ENCODE data around the gene KRT32. TPM values are rescaled to one million over a fixed set of nuclear protein-coding genes. Genes with fewer than 3 reads are reported as not detected.
A peak's percentile ranks its signal among the peaks of the same experiment; 100 is the strongest.

The KRT32 gene
- total and polyA plus RNA-seq, 2 donors from 2014 or later: not detected

DNA sequence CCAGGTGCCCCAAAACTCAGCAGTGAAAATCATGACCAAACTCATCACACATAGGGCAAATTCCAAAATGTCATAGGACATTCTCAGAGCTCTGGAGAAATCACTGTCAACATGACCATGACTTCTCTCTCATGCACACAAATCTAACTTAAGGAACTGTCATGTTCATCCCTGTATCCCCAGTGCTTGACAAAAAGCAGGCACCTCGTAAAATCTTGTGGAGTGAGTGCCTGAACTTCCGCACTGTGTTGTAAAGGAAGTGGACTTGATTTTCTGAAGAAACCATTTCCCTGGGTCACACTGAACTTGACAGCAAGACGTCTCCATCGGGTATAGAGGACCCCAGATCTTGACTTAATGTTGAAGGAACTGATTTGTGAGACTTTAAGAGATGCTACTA, 45.6 kb downstream of the KRT32 start:
- Histone ChIP-seq H3K4me1 (ENCODE audit: control insufficient read depth in 2 of 3, insufficient read depth in 2 of 3, low read depth in 1 of 3, low read length in 3 of 3) (peaks cover 0 to 6% (median under 1%) of the 10 kb centered on the region in 3 donors), H3K27me3 (ENCODE audit: control insufficient read depth, insufficient read depth, low read length) (no peaks in the 10 kb centered on the region), H3K9me3 (ENCODE audit: control insufficient read depth in 2 of 3, insufficient read depth in 1 of 3, low read length in 3 of 3) (no peaks in the 10 kb centered on the region), H3K4me3 (ENCODE audit: low read length in 3 of 3) (no peak overlapping the region), H3K36me3 (ENCODE audit: control insufficient read depth in 2 of 3, insufficient read depth in 3 of 3, low read length in 3 of 3) (no peaks in the 10 kb centered on the region), H3K27ac (ENCODE audit: low read depth in 2 of 2, low read length in 2 of 2) (peak overlapping the region in 1 of 2 donors; percentile 20), H3K9ac (ENCODE audit: low read length in 3 of 3) (no peak overlapping the region)
- TF ChIP-seq, protein P1, sequence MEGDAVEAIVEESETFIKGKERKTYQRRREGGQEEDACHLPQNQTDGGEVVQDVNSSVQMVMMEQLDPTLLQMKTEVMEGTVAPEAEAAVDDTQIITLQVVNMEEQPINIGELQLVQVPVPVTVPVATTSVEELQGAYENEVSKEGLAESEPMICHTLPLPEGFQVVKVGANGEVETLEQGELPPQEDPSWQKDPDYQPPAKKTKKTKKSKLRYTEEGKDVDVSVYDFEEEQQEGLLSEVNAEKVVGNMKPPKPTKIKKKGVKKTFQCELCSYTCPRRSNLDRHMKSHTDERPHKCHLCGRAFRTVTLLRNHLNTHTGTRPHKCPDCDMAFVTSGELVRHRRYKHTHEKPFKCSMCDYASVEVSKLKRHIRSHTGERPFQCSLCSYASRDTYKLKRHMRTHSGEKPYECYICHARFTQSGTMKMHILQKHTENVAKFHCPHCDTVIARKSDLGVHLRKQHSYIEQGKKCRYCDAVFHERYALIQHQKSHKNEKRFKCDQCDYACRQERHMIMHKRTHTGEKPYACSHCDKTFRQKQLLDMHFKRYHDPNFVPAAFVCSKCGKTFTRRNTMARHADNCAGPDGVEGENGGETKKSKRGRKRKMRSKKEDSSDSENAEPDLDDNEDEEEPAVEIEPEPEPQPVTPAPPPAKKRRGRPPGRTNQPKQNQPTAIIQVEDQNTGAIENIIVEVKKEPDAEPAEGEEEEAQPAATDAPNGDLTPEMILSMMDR (IDR thresholded peaks at IDR 0.05; ENCODE audit: borderline replicate concordance, extremely low read depth, insufficient read depth): no peak
- DNase-seq (no peak), FAIRE-seq (no peak)
- intact Hi-C loops (cut with DNase I): no loop called here

DNA sequence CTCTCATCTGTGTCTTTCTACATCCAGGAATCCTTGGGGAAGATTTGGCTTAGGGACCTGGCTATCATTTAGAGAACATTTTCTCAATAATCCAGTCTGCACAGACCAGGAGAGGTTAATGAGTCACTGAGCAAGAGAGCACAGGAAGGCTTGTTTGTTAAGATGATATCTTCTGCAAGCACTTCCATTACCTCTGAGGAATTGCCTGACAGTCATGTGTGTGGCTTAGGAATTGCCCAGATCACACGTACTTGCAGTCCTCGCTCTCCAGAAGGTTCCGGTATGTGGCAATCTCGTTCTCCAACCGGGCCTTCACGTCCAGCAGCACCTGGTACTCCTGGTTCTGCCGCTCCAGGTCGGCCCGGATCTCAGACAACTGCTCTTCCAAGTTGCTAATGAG, 46.1 kb downstream of the KRT32 start:
- DNase-seq (peak in 2 of 5 donors; percentile 9 to 22), FAIRE-seq (no peak)
- Histone ChIP-seq H3K27ac (ENCODE audit: low read depth in 2 of 2, low read length in 2 of 2) (peak overlapping the region in 1 of 2 donors; percentile 20), H3K9me3 (ENCODE audit: control insufficient read depth in 2 of 3, insufficient read depth in 1 of 3, low read length in 3 of 3) (no peaks in the 10 kb centered on the region), H3K4me1 (ENCODE audit: control insufficient read depth in 2 of 3, insufficient read depth in 2 of 3, low read depth in 1 of 3, low read length in 3 of 3) (peaks cover 2 to 6% (median 5%) of the 10 kb centered on the region in 3 donors), H3K4me3 (ENCODE audit: low read length in 3 of 3) (no peak overlapping the region), H3K36me3 (ENCODE audit: control insufficient read depth in 2 of 3, insufficient read depth in 3 of 3, low read length in 3 of 3) (no peaks in the 10 kb centered on the region), H3K27me3 (ENCODE audit: control insufficient read depth, insufficient read depth, low read length) (no peaks in the 10 kb centered on the region), H3K9ac (ENCODE audit: low read length in 3 of 3) (no peak overlapping the region)
- intact Hi-C loops (cut with DNase I): no loop called here
- TF ChIP-seq, protein P1 (IDR thresholded peaks at IDR 0.05; ENCODE audit: borderline replicate concordance, extremely low read depth, insufficient read depth): no peak

- DNase-seq (no peak), FAIRE-seq (no peak)
- Histone ChIP-seq H3K27ac (ENCODE audit: low read depth in 2 of 2, low read length in 2 of 2) (no peak overlapping the region), H3K27me3 (ENCODE audit: control insufficient read depth, insufficient read depth, low read length) (no peaks in the 10 kb centered on the region), H3K36me3 (ENCODE audit: control insufficient read depth in 2 of 3, insufficient read depth in 3 of 3, low read length in 3 of 3) (no peaks in the 10 kb centered on the region), H3K4me1 (ENCODE audit: control insufficient read depth in 2 of 3, insufficient read depth in 2 of 3, low read depth in 1 of 3, low read length in 3 of 3) (peaks cover 2 to 12% (median 8%) of the 10 kb centered on the region in 3 donors), H3K9me3 (ENCODE audit: control insufficient read depth in 2 of 3, insufficient read depth in 1 of 3, low read length in 3 of 3) (no peaks in the 10 kb centered on the region), H3K4me3 (ENCODE audit: low read length in 3 of 3) (no peak overlapping the region), H3K9ac (ENCODE audit: low read length in 3 of 3) (no peak overlapping the region)
- intact Hi-C loops (cut with DNase I): no loop called here
- TF ChIP-seq, protein P1 (IDR thresholded peaks at IDR 0.05; ENCODE audit: borderline replicate concordance, extremely low read depth, insufficient read depth): no peak
These were observed 47.1 kb downstream of the KRT32 start for GRCh38 chr17:41420134-41420533.

DNA sequence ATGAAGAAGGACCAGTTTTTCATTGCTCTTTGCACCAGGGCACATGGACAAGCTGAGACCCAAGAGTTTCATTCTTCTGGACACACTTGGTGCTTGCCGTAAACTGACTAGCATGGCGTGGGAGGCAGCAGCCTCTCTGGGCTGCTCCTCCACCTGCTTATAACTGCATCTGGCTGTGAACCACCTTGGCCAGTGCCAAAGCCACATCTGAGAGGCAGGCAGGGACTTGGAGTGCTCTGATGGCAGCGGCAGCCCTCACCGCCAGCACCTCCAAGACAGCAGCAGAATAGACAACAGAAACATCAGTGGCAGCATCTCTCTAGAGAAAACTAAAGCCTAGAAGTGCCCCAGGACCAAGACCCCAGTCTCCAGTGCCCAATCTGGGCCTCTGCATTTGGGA, 47.5 kb downstream of the KRT32 start:
- H3K27ac ChIP-seq (ENCODE audit: low read depth in 2 of 2, low read length in 2 of 2): no peak overlapping the region
- no peak overlapping the region for H3K4me3 ChIP-seq (ENCODE audit: low read length in 3 of 3)
- TF ChIP-seq, protein P1 (IDR thresholded peaks at IDR 0.05; ENCODE audit: borderline replicate concordance, extremely low read depth, insufficient read depth): no peak
- H3K9ac ChIP-seq (ENCODE audit: low read length in 3 of 3): no peak overlapping the region
- H3K4me1 ChIP-seq (ENCODE audit: control insufficient read depth in 2 of 3, insufficient read depth in 2 of 3, low read depth in 1 of 3, low read length in 3 of 3): peaks cover 2 to 16% (median 8%) of the 10 kb centered on the region in 3 donors
- H3K36me3 ChIP-seq (ENCODE audit: control insufficient read depth in 2 of 3, insufficient read depth in 3 of 3, low read length in 3 of 3): no peaks in the 10 kb centered on the region
- DNase-seq (no peak), FAIRE-seq (no peak)
- H3K27me3 ChIP-seq (ENCODE audit: control insufficient read depth, insufficient read depth, low read length): no peaks in the 10 kb centered on the region
- H3K9me3 ChIP-seq (ENCODE audit: control insufficient read depth in 2 of 3, insufficient read depth in 1 of 3, low read length in 3 of 3): no peaks in the 10 kb centered on the region
- intact Hi-C loops (cut with DNase I): no loop called here

Data from kidney (tissue), 14 donors.